ENCODE data around the gene PAX8. TPM values are rescaled to one million over a fixed set of nuclear protein-coding genes. Genes with fewer than 3 reads are reported as not detected.

PAX8 gene
- total and polyA plus RNA-seq, 2 experiments from 2014 or later = 5.8 to 13.1 TPM

DNA sequence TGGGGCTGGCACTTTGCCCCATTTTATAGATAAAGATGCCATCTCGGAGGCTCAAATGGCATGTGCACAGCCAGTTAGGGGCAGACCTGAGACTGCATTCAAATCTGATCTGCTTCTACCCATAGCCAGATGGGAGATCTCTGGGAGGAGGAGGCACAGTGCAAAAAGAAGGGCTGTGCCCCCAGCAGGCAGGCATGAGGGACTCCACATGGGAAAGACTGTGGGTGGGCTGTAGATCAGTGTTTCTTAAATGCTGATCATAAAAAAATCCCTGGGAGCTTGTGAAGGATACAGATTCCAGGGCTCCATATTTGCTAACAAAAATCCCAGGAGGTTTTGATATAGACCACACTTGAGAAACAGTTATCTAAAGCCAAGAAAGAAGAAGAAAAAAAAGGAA, 15.2 kb downstream of the PAX8 start:
- Histone ChIP-seq H3K4me1 (ENCODE audit: insufficient read depth) (no peaks in the 10 kb centered on the region), H3K4me3 (no peak overlapping the region), H3K9me3 (ENCODE audit: low read depth) (no peaks in the 10 kb centered on the region), H3K9ac (no peak overlapping the region), H4K20me1 (ENCODE audit: insufficient read depth) (no peaks in the 10 kb centered on the region), H3F3A (ENCODE audit: insufficient read depth) (no peaks in the 10 kb centered on the region), H3K79me2 (ENCODE audit: insufficient read depth) (no peaks in the 10 kb centered on the region), H3K9me2 (ENCODE audit: insufficient read depth) (no peaks in the 10 kb centered on the region), H3K27me3 (replicated peaks; ENCODE audit: insufficient read depth) (no peaks in the 10 kb centered on the region), H2AFZ (no peak overlapping the region), H3K27ac (no peak overlapping the region), H3K4me2 (ENCODE audit: unreplicated experiment) (no peak overlapping the region), H3K36me3 (ENCODE audit: low read depth) (peaks cover 10% of the 10 kb centered on the region; the same call in 1 of the 2 replicates)
- 20 to 69% methylated on average over 1 of the region's 1 CpG for WGBS, 2 experiments (ENCODE audit: low coverage in 1 of 2, low lambda C conversion rate in 2 of 2, missing lambda C conversion rate in 2 of 2)
- no peak for DNase-seq
- TF ChIP-seq EZH2 (IDR thresholded peaks at IDR 0.05; ENCODE audit: insufficient read depth, poor library complexity, severe bottlenecking) (no peak), EZH2phosphoT487 (IDR thresholded peaks at IDR 0.05; ENCODE audit: insufficient read depth, low read depth) (no peak)
- in situ Hi-C loops (cut with MboI) = loop anchor here (25.0 kb wide), 1 partner anchor 99 kb away; no protein-coding TSS in a partner anchor

DNA sequence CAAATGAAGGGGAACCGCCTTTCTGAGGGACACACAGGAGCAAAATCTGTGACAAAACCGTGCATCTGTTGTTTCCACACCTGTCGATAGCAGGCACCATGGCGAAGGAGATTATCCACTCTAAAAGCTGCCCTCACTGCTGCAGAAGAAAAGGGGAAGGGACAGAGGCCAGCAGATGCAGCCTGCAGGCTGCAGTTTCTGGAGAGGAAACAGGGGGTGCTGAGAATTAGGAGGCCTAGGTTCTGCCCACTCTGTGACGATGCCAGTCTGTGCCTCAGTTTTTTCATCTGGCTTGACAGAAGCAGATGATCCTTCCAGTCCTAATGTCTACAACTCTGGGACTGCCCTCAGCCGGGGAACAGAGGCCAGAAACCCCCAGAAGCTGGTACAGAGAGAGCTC, 17.7 kb downstream of the PAX8 start:
- Histone ChIP-seq H3K27ac (no peak overlapping the region), H4K20me1 (ENCODE audit: insufficient read depth) (no peaks in the 10 kb centered on the region), H3K4me2 (ENCODE audit: unreplicated experiment) (no peak overlapping the region), H3K9me2 (ENCODE audit: insufficient read depth) (no peaks in the 10 kb centered on the region), H3F3A (ENCODE audit: insufficient read depth) (no peaks in the 10 kb centered on the region), H3K4me1 (ENCODE audit: insufficient read depth) (peaks cover 12% of the 10 kb centered on the region), H3K36me3 (ENCODE audit: low read depth) (peaks cover 10% of the 10 kb centered on the region; the same call in 1 of the 2 replicates), H3K9me3 (ENCODE audit: low read depth) (no peaks in the 10 kb centered on the region), H3K27me3 (replicated peaks; ENCODE audit: insufficient read depth) (no peaks in the 10 kb centered on the region), H2AFZ (no peak overlapping the region), H3K4me3 (no peak overlapping the region), H3K79me2 (ENCODE audit: insufficient read depth) (no peaks in the 10 kb centered on the region), H3K9ac (no peak overlapping the region)
- in situ Hi-C loops (cut with MboI) = loop anchor here (25.0 kb wide), 1 partner anchor 101 kb away; no protein-coding TSS in a partner anchor
- TF ChIP-seq EZH2 (IDR thresholded peaks at IDR 0.05; ENCODE audit: insufficient read depth, poor library complexity, severe bottlenecking) (no peak), EZH2phosphoT487 (IDR thresholded peaks at IDR 0.05; ENCODE audit: insufficient read depth, low read depth) (no peak)
- no peak for DNase-seq
- 79 to 93% methylated on average over 6 of the region's 6 CpGs for WGBS, 2 experiments (ENCODE audit: low coverage in 1 of 2, low lambda C conversion rate in 2 of 2, missing lambda C conversion rate in 2 of 2)

DNA sequence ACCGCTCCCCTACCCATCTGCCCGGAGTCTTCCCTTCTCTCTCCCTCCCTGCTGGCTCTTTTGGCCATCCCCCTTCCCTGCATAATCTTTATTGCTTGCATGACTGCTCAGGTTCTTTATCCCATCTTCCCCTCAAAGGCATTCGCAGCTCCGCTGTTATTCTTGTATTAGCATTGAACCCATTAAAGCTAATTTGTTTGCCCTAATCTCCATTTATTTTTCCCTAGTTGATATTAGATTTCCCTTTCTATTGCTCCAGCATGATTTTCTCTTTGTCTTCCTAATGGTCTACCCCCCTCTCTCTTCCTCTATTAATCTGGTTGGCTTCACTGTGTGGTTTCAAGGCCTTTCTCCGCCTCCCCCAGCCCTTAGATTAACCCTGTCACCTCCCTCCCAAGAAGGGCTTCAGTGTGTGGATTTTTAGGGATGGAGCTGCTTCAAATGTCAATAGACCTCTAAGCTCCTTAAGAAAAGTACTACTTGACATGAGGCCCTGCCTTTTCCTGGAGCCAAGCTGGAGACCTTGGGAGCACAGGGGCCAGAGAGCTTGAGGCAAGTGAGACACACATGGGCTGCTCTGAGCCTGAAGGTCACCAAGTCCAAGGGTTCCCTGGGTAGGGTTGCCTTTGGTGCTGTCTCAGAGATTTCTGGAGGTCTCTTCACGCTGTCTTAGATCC, 20.1 kb downstream of the PAX8 start:
- Histone ChIP-seq H3K36me3 (ENCODE audit: low read depth) (peaks cover 6% of the 10 kb centered on the region; the same call in 1 of the 2 replicates), H3K27me3 (replicated peaks; ENCODE audit: insufficient read depth) (no peaks in the 10 kb centered on the region), H3F3A (ENCODE audit: insufficient read depth) (no peaks in the 10 kb centered on the region), H3K4me1 (ENCODE audit: insufficient read depth) (peaks cover 17% of the 10 kb centered on the region), H3K9ac (no peak overlapping the region), H3K9me2 (ENCODE audit: insufficient read depth) (no peaks in the 10 kb centered on the region), H3K79me2 (ENCODE audit: insufficient read depth) (no peaks in the 10 kb centered on the region), H3K4me3 (no peak overlapping the region), H3K9me3 (ENCODE audit: low read depth) (no peaks in the 10 kb centered on the region), H2AFZ (no peak overlapping the region), H4K20me1 (ENCODE audit: insufficient read depth) (no peaks in the 10 kb centered on the region), H3K4me2 (ENCODE audit: unreplicated experiment) (no peak overlapping the region), H3K27ac (no peak overlapping the region)
- no peak for TF ChIP-seq EZH2 (IDR thresholded peaks at IDR 0.05; ENCODE audit: insufficient read depth, poor library complexity, severe bottlenecking)
- TF ChIP-seq EZH2phosphoT487 (IDR thresholded peaks at IDR 0.05; ENCODE audit: insufficient read depth, low read depth) = no peak
- WGBS, 2 experiments (ENCODE audit: low coverage in 1 of 2, low lambda C conversion rate in 2 of 2, missing lambda C conversion rate in 2 of 2) = 87 to 91% methylated on average over 6 of the region's 6 CpGs
- in situ Hi-C loops (cut with MboI) = loop anchor here (25.0 kb wide), 1 partner anchor 104 kb away; no protein-coding TSS in a partner anchor
- DNase-seq = no peak

DNA sequence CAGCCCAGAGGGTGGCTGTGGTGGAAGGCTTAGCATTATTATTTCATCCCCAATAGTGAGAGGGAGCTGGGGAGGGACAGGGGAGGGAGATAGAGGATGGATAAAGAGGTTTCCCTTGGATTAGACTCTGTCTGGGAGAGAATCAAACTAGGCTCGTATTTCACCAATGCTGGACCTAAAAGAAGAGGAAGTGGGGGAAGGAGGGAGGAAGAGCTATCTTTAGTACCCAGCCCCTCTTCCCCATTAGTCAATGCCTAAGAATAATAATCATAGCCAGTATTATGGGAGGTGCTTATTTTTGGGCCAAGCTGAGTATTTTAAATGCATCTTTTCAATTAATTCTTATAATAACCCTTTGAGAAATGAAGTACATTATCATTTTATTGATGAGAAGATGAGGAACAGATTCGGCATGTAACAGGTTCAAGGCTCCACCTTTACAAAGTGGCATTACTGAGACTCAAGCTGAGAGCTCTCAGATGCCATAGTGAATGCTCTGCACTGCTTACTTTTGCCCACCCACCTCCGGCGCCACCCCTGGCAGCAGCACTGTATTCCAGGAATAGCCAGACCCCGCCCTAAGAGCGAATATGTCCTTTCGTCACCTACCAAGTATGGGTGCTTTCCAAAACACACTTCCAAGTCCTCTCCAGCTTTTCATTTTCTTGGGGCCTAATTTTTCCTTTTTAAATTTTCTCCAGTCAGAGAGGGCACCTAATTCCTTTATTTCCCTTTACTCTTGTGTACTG, 21.0 kb downstream of the PAX8 start:
- Histone ChIP-seq H3K9me2 (ENCODE audit: insufficient read depth) (no peaks in the 10 kb centered on the region), H3K4me2 (ENCODE audit: unreplicated experiment) (no peak overlapping the region), H2AFZ (no peak overlapping the region), H3K9ac (no peak overlapping the region), H3K9me3 (ENCODE audit: low read depth) (no peaks in the 10 kb centered on the region), H3K27ac (no peak overlapping the region), H3K27me3 (replicated peaks; ENCODE audit: insufficient read depth) (no peaks in the 10 kb centered on the region), H3K36me3 (ENCODE audit: low read depth) (no peaks in the 10 kb centered on the region; the same call in 1 of the 2 replicates), H3K4me1 (ENCODE audit: insufficient read depth) (peaks cover 17% of the 10 kb centered on the region), H3F3A (ENCODE audit: insufficient read depth) (no peaks in the 10 kb centered on the region), H4K20me1 (ENCODE audit: insufficient read depth) (no peaks in the 10 kb centered on the region), H3K4me3 (no peak overlapping the region), H3K79me2 (ENCODE audit: insufficient read depth) (no peaks in the 10 kb centered on the region)
- no peak for TF ChIP-seq EZH2phosphoT487 (IDR thresholded peaks at IDR 0.05; ENCODE audit: insufficient read depth, low read depth)
- no peak for TF ChIP-seq EZH2 (IDR thresholded peaks at IDR 0.05; ENCODE audit: insufficient read depth, poor library complexity, severe bottlenecking)
- in situ Hi-C loops (cut with MboI) = loop anchor here (25.0 kb wide), 1 partner anchor 105 kb away; no protein-coding TSS in a partner anchor
- no peak for DNase-seq
- 73 to 79% methylated on average over 7 of the region's 7 CpGs for WGBS, 2 experiments (ENCODE audit: low coverage in 1 of 2, low lambda C conversion rate in 2 of 2, missing lambda C conversion rate in 2 of 2)

All from GM23248 (cell line).